Large intestine (tissue), 12 donors: ENCODE data around the gene IHH. TPM values are rescaled to one million over a fixed set of nuclear protein-coding genes. Genes with fewer than 3 reads are reported as not detected.
A peak's percentile ranks its signal among the peaks of the same experiment; 100 is the strongest.

Experiments
- DNase-seq, 2 donors: peaks; one replicate each; pipeline versions ENCODE4 v3.0.0 to v3.0.0-alpha.2; 2013
- H3K27ac ChIP-seq: one replicate; pipeline ENCODE4 v1.5.1; 2013; ENCODE audit warnings: low read length
- H3K27me3 ChIP-seq: 2 replicates; pipeline ENCODE4 v1.6.1; 2013; ENCODE audit warnings: low read length; ENCODE audit not compliant: control insufficient read depth, insufficient read depth
- H3K36me3 ChIP-seq: 2 replicates; pipeline ENCODE4 v1.6.1; 2013; ENCODE audit warnings: low read length; ENCODE audit not compliant: control insufficient read depth, insufficient read depth
- H3K4me1 ChIP-seq: one replicate; pipeline ENCODE4 v1.6.1; 2013; ENCODE audit warnings: low read length; ENCODE audit not compliant: control insufficient read depth, insufficient read depth
- H3K4me3 ChIP-seq: one replicate; pipeline ENCODE4 v1.5.1; 2013; ENCODE audit warnings: low read length
- H3K9me3 ChIP-seq: one replicate; pipeline ENCODE4 v1.6.1; 2013; ENCODE audit warnings: mild to moderate bottlenecking, low read depth, low read length, moderate library complexity; ENCODE audit not compliant: control insufficient read depth
- WGBS: methylation state at CpG from one replicate; pipeline ENCODE4 v1.1.5; 2013; ENCODE audit warnings: low lambda C conversion rate; ENCODE audit not compliant: insufficient coverage; 5-methylcytosine and 5-hydroxymethylcytosine counted together
- long read RNA-seq, 11 donors: transcript quantifications; one replicate each; lab custom pipeline, GENCODE V29; 2026
- polyA plus RNA-seq: library from polyadenylated mRNA; unstranded; fragments of 120-200 nt; gene quantifications from one replicate; pipeline ENCODE4 v1.2.1, GENCODE V29; 2013

IHH gene
- 68.4 TPM for polyA plus RNA-seq
- long read RNA-seq, donor 1, transcript IHH-201 (3 exons, 2,023 nt) = major isoform, 7 of 7 reads
- long read RNA-seq, donor 1, partial matches to known transcripts = 0 of 7 reads
- long read RNA-seq, donor 1, other reads (novel, unspliced or antisense) = 0 of 7 reads
- long read RNA-seq, donor 2, transcript IHH-201 (3 exons, 2,023 nt) = major isoform, 21 of 21 reads
- long read RNA-seq, donor 2, partial matches to known transcripts = 0 of 21 reads
- long read RNA-seq, donor 2, other reads (novel, unspliced or antisense) = 0 of 21 reads
- long read RNA-seq, donor 3 = 0 reads
- long read RNA-seq, donor 4, partial matches to known transcripts = 0 of 3 reads
- long read RNA-seq, donor 4, other reads (novel, unspliced or antisense) = 0 of 3 reads
- long read RNA-seq, donor 5, transcript IHH-201 (3 exons, 2,023 nt) = major isoform, 24 of 24 reads
- long read RNA-seq, donor 5, partial matches to known transcripts = 0 of 24 reads
- long read RNA-seq, donor 5, other reads (novel, unspliced or antisense) = 0 of 24 reads
- long read RNA-seq, donor 6, transcript IHH-201 (3 exons, 2,023 nt) = major isoform, 31 of 31 reads
- long read RNA-seq, donor 6, partial matches to known transcripts = 0 of 31 reads
- long read RNA-seq, donor 6, other reads (novel, unspliced or antisense) = 0 of 31 reads
- long read RNA-seq, donor 7, transcript IHH-201 (3 exons, 2,023 nt) = major isoform, 12 of 12 reads
- long read RNA-seq, donor 7, partial matches to known transcripts = 0 of 12 reads
- long read RNA-seq, donor 7, other reads (novel, unspliced or antisense) = 0 of 12 reads
- long read RNA-seq, donor 8, transcript IHH-201 (3 exons, 2,023 nt) = major isoform, 18 of 29 reads
- long read RNA-seq, donor 8, partial matches to known transcripts = 11 of 29 reads
- long read RNA-seq, donor 8, other reads (novel, unspliced or antisense) = 0 of 29 reads
- long read RNA-seq, donor 9, transcript IHH-201 (3 exons, 2,023 nt) = major isoform, 13 of 13 reads
- long read RNA-seq, donor 9, partial matches to known transcripts = 0 of 13 reads
- long read RNA-seq, donor 9, other reads (novel, unspliced or antisense) = 0 of 13 reads
- long read RNA-seq, donor 10, transcript IHH-201 (3 exons, 2,023 nt) = major isoform, 21 of 21 reads
- long read RNA-seq, donor 10, partial matches to known transcripts = 0 of 21 reads
- long read RNA-seq, donor 10, other reads (novel, unspliced or antisense) = 0 of 21 reads
- long read RNA-seq, donor 11, transcript IHH-201 (3 exons, 2,023 nt) = major isoform, 8 of 8 reads
- long read RNA-seq, donor 11, partial matches to known transcripts = 0 of 8 reads
- long read RNA-seq, donor 11, other reads (novel, unspliced or antisense) = 0 of 8 reads

DNA sequence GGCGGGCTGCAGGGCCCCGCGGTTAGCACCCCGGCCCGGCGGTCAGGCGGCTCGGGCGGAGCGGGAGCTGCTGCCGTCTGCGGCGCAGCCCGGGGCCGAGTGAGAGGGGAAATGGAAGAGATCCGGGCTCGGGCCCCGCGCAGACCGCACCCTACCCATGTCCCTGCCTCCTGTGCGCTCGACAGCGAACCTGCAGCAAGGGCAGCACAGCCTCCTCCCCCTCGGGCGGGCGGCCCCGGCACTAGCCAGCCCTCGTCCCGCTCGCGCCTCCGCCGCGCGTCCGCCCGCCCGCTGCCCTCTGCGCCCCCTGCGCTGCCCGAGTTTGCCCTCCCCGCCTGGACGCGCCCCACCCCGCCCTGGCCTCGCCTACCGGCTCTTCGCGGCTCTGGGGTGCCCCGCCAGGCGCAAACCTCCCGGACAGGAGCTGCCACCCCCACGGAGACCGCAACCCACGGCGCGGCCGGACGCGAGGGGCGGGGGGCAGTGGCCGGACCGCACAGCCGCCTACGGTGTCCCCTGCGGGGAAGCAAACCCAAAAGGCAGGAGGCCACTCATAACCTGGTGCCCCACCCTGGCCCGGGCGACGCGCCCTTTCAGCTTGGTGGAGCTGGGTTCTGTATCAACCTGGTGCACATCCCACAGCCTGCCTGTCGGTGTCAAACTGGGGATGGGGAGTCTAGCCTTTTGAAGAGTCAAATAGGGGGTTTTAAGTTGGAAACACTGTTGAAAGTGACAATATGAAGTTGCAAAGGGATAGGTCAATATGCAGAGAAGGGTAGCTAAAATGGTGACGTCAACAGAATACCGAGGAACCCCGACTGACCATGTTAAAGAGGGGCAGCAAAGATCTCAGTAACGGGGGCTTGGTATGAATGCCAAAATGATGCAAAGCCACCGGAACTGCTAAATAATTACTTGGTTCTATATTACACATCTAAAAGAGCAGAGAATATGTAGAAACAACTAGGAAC is at the start of gene IHH:
Gene IHH, minus strand, starts transcription at position 101 of the 971 bp plus-strand sequence. CDS start 454 bp downstream, outside the sequence.
- WGBS = no CpG with 5 or more reads among the region's 76 CpGs
- peaks cover 19% of the 10 kb centered on the region for H3K36me3 ChIP-seq
- peak within 1 kb of the TSS; percentile 69 for H3K4me3 ChIP-seq
- H3K9me3 ChIP-seq = peaks cover 5% of the 10 kb centered on the region
- H3K27ac ChIP-seq = peak within 1 kb of the TSS; percentile 84
- H3K4me1 ChIP-seq = peaks cover 25% of the 10 kb centered on the region
- peaks cover 52% of the 10 kb centered on the region for H3K27me3 ChIP-seq
- peak; percentile 82 to 92 for DNase-seq

- Histone ChIP-seq H3K4me1 (peaks cover 56% of the 10 kb centered on the region), H3K9me3 (no peaks in the 10 kb centered on the region), H3K27me3 (no peaks in the 10 kb centered on the region), H3K27ac (peak overlapping the region; percentile 24), H3K36me3 (no peaks in the 10 kb centered on the region), H3K4me3 (no peak overlapping the region)
- no CpG with 5 or more reads among the region's 3 CpGs for WGBS
- peak in 1 of 2 donors; percentile 88 for DNase-seq
Observed at GRCh38 chr2:219109471-219109870, 48.8 kb upstream of the IHH start.

DNA sequence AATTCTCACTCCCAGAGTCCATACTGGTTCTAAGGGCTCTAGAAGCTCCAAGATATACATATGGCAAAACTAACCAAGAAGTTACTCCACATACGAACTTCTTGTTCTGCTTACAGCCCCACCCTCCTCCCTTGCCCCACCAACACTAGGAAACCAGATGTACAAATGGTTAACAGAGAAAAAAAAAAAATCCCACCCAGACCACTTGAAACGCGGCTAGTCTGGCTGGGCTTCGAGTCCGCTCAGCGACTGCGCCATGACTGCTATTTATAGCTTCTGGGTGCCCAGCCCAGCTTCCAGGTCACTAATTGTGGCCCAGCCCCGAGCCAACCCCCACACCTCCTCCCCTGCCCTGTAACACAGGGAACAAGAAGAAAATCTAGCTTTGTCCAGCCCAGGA is 47.0 kb upstream of the IHH start:
- Histone ChIP-seq H3K27ac (no peak overlapping the region), H3K4me1 (peaks cover 46% of the 10 kb centered on the region), H3K27me3 (no peaks in the 10 kb centered on the region), H3K9me3 (no peaks in the 10 kb centered on the region), H3K36me3 (no peaks in the 10 kb centered on the region), H3K4me3 (no peak overlapping the region)
- DNase-seq = no peak
- WGBS = no CpG with 5 or more reads among the region's 8 CpGs

- Histone ChIP-seq H3K27me3 (no peaks in the 10 kb centered on the region), H3K4me3 (no peak overlapping the region), H3K4me1 (peaks cover 32% of the 10 kb centered on the region), H3K36me3 (no peaks in the 10 kb centered on the region), H3K9me3 (no peaks in the 10 kb centered on the region), H3K27ac (no peak overlapping the region)
- no peak for DNase-seq
- no CpG with 5 or more reads among the region's 3 CpGs for WGBS
Observed at GRCh38 chr2:219106251-219106650, 45.5 kb upstream of the IHH start.

DNA sequence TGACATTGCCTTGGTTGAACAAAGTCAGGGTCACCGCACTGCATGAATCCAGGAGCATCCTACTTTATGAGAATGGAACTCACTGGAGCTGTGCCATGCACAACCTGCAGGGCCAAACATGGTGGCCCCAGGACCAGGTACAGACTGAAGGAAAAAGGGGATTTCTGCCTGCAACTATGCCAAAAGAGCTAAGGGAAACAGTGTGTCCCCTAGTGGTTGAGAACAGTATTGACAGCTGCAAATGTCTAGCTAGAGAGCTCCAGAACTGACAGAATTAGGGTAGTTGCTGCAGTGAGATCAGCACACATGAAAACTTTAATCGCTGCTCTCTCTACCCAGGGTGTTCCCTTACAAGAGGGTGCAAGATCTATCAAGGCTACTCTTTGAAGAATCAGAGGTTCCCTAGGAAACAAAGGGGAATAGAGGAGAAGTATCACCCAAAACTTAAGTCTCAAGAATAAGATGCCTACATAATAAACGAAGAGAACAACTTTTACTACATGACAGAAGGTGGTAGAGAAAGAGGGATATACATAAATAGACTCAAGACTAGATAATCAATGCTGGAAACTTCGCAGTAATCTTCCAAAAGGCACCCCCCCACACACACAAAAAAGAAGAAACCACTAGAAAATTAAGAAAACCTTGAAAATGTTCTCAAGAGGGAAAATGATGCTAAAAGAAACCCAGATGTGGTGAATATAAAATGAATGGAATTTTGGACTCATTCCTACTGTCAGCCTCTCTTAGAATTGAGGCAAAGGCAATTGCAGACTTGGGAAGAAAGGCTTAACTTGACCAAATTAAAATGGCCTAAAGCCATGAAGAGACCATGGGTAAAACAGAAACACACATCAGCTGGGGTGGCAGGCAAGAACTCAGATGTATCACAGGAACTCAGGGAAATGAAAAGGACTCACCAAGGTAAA is 43.6 kb upstream of the IHH start:
- peak in 1 of 2 donors; percentile 40 for DNase-seq
- H3K9me3 ChIP-seq = no peaks in the 10 kb centered on the region
- H3K27me3 ChIP-seq = no peaks in the 10 kb centered on the region
- H3K36me3 ChIP-seq = peaks cover 2% of the 10 kb centered on the region
- no CpG with 5 or more reads among the region's 4 CpGs for WGBS
- no peak overlapping the region for H3K4me3 ChIP-seq
- no peak overlapping the region for H3K27ac ChIP-seq
- H3K4me1 ChIP-seq = peaks cover 13% of the 10 kb centered on the region

DNA sequence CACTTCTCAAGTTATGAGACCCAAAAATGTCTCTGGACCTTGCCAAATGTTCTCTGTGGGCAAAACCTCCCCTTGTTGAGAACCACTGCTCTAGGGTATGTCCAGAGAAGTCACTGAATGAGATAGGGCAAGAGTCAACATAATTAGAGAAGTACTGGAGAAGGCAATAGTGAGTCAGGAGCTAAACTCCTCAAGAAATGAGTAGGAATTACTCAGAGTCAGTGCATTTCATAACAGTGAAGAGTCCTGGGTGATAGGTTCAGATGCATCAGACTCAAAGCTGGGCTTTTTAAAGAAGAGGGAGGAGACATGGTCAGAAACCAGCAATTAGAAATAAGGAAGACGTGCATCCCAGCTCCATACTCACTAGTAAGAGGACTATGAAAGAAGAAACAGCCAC is 38.6 kb upstream of the IHH start:
- Histone ChIP-seq H3K27ac (no peak overlapping the region), H3K36me3 (peaks cover 7% of the 10 kb centered on the region), H3K9me3 (no peaks in the 10 kb centered on the region), H3K4me3 (no peak overlapping the region), H3K4me1 (peaks cover 6% of the 10 kb centered on the region), H3K27me3 (no peaks in the 10 kb centered on the region)
- DNase-seq = no peak
- WGBS = 86% methylated on average over 1 of the region's 1 CpG

DNA sequence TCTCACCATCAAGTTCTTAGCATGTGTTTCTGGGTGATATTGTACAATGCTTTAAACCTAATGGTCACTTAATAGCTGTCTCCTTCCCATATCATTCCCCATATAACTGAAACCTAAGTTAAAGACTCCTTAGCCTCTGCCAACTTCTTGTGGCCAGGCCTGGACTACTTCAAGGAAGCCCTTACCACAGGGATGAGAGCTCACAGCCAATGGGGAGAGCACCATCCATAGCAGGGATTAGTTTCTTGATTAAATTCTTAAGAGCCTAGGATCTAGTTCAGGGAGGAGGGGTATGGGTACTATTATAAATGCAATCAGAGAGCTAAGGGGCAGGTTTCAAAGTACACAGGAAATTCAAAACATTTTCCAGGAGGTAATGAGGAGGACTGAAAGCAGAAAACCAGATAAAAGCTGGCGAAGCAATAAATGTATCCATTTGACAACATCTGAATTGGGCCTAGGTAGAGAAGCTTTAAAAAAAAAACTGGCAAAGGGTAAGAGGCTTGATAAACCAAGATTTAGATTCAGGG is 34.8 kb upstream of the IHH start:
- peaks cover 7% of the 10 kb centered on the region for H3K36me3 ChIP-seq
- DNase-seq = peak in 1 of 2 donors; percentile 57
- H3K4me1 ChIP-seq = peaks cover 14% of the 10 kb centered on the region
- no peaks in the 10 kb centered on the region for H3K27me3 ChIP-seq
- no peaks in the 10 kb centered on the region for H3K9me3 ChIP-seq
- no peak overlapping the region for H3K27ac ChIP-seq
- no CpG with 5 or more reads among the region's 1 CpG for WGBS
- H3K4me3 ChIP-seq = no peak overlapping the region

DNA sequence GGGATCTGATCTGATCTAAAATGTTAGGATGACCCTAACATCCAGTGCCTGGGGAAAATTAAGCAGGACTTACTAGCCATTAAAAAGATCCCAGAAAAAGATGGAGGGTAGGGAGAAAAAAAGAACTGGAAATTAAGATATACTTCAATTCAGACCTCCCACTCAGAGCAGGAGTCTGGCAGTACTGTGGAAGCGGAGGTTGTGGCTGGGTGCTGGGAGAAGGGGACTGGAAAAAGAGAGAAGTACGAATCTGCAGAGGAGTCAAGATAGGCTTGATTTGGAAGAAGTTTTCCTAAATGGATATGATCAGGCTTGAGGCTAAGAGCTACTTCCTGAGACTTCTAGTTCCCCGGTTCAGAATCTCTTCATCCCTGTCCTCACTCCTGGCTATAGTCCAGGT is 33.5 kb upstream of the IHH start:
- no peaks in the 10 kb centered on the region for H3K27me3 ChIP-seq
- no peak overlapping the region for H3K27ac ChIP-seq
- peaks cover 19% of the 10 kb centered on the region for H3K4me1 ChIP-seq
- no peaks in the 10 kb centered on the region for H3K9me3 ChIP-seq
- DNase-seq = no peak
- H3K36me3 ChIP-seq = peaks cover 5% of the 10 kb centered on the region
- no peak overlapping the region for H3K4me3 ChIP-seq
- no CpG with 5 or more reads among the region's 3 CpGs for WGBS
